ENCODE results near the gene BTBD16. TPM values are rescaled to one million over a fixed set of nuclear protein-coding genes. Genes with fewer than 3 reads are reported as not detected.

The BTBD16 gene
- total and polyA plus RNA-seq, 10 of the 15 experiments (the other 5 are each of a cell fraction or from before 2014, with no cell fraction given), result 0.11 TPM; not detected in 9

- TF ChIP-seq, protein P1, sequence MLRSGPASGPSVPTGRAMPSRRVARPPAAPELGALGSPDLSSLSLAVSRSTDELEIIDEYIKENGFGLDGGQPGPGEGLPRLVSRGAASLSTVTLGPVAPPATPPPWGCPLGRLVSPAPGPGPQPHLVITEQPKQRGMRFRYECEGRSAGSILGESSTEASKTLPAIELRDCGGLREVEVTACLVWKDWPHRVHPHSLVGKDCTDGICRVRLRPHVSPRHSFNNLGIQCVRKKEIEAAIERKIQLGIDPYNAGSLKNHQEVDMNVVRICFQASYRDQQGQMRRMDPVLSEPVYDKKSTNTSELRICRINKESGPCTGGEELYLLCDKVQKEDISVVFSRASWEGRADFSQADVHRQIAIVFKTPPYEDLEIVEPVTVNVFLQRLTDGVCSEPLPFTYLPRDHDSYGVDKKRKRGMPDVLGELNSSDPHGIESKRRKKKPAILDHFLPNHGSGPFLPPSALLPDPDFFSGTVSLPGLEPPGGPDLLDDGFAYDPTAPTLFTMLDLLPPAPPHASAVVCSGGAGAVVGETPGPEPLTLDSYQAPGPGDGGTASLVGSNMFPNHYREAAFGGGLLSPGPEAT (IDR thresholded peaks at IDR 0.05; ENCODE audit: low read depth), result no peak
- TF ChIP-seq E4F1 (IDR thresholded peaks at IDR 0.05; ENCODE audit: borderline replicate concordance, partially characterized antibody) (no peak), PRDM15 (CRISPR knock-in tag; IDR thresholded peaks at IDR 0.05) (no peak), SUZ12 (IDR thresholded peaks at IDR 0.05; ENCODE audit: unreplicated experiment) (no peak), BCL11A (IDR thresholded peaks at IDR 0.05; ENCODE audit: low read depth, low read length) (peak; percentile 34; the same call in 1 of the 2 replicates), SRF (IDR thresholded peaks at IDR 0.05; ENCODE audit: low read depth in 2 of 2, low read length in 2 of 2) (no peak), CREM (IDR thresholded peaks at IDR 0.05; ENCODE audit: low read depth) (no peak), SMC3 (IDR thresholded peaks at IDR 0.05; ENCODE audit: borderline replicate concordance, low read length) (no peak), ZNF24 (IDR thresholded peaks at IDR 0.05) (no peak), POU2F2 (IDR thresholded peaks at IDR 0.05; ENCODE audit: borderline replicate concordance, low read depth, low read length) (no peak), PAX5 (IDR thresholded peaks at IDR 0.05; ENCODE audit: borderline replicate concordance, low read depth, low read length) (peak; percentile 49; the same call in 1 of the 2 replicates), TBL1XR1 (IDR thresholded peaks at IDR 0.05; ENCODE audit: low read depth, low read length) (no peak), NBN (IDR thresholded peaks at IDR 0.05) (no peak), JUNB (IDR thresholded peaks at IDR 0.05) (peak; percentile 84), NR2C1 (IDR thresholded peaks at IDR 0.05) (no peak), WRNIP1 (IDR thresholded peaks at IDR 0.05; ENCODE audit: borderline replicate concordance, low read depth, low read length) (no peak), IKZF2 (IDR thresholded peaks at IDR 0.05) (0 out of 4 replicates have a peak, but pooled peaks have one; percentile 9 to 18), MEF2A (IDR thresholded peaks at IDR 0.05; ENCODE audit: insufficient read depth, low read depth, low read length) (0 out of 2 replicates have a peak, but pooled peaks have one; percentile 29), LARP7 (IDR thresholded peaks at IDR 0.05) (no peak), MYC (IDR thresholded peaks at IDR 0.05; ENCODE audit: insufficient read depth, insufficient read length, insufficient replicate concordance, low read length, severe bottlenecking) (no peak), ZSCAN29 (IDR thresholded peaks at IDR 0.05) (no peak), TCF12 (IDR thresholded peaks at IDR 0.05; ENCODE audit: low read depth, low read length) (peak; percentile 72)
These were observed 22.3 kb downstream of the BTBD16 start (continued) for GRCh38 chr10:122293156-122293960.
